HCT116 (cell line): ENCODE results near the gene IL11. TPM values are rescaled to one million over a fixed set of nuclear protein-coding genes. Genes with fewer than 3 reads are reported as not detected.

Experiments
- ATAC-seq: fragments of 200-7000 bp; cut with Tn5 transposase; 2 replicates; pipeline ENCODE4 v1.9.1; 2020; ENCODE audit warnings: mild to moderate bottlenecking, moderate library complexity
- BruUV-seq: library from RNA; stranded (reverse); fragments of 400-500 nt; replicated peaks from 2 replicates; lab custom pipeline; 2021; lab: Mats Ljungman, UMichigan
- CTCF ChIA-PET: fragments of 300-600 bp; sonication (Branson Sonifier 250); formaldehyde crosslinking; loops from one replicate; lab custom pipeline; 2021; ENCODE audit warnings: antibody characterized with exemption; lab: Charles Lee
- POLR2A ChIA-PET: fragments of 300-600, 350-600 bp; sonication (Branson Sonifier 250); formaldehyde crosslinking; loops from one replicate; lab custom pipeline; 2021; ENCODE audit warnings: antibody characterized with exemption; lab: Charles Lee
- RAD21 ChIA-PET, 2 experiments: fragments of 300-600 bp; sonication (Branson Sonifier 250); formaldehyde crosslinking; loops; one replicate each; lab custom pipeline; 2023; ENCODE audit warnings: low total read pairs in 2 of 2; ENCODE audit not compliant: uncharacterized antibody in 2 of 2, unreplicated experiment in 2 of 2, low non-redundant PET in 1 of 2; lab: Charles Lee
- DNase-seq: peaks from one replicate; pipeline ENCODE4 v3.0.0-alpha.2; 2010; ENCODE audit warnings: low read depth, low spot score
- H2AFZ ChIP-seq: fragments of 200-600 bp; shearing (Covaris generic), sonication (generic); 2 replicates; pipeline ENCODE4 v1.6.1; 2017; ENCODE audit warnings: low read depth, mixed run types, mixed read lengths, antibody characterized with exemption, low read length; ENCODE audit not compliant: poor library complexity, severe bottlenecking
- H3K27ac ChIP-seq: 2 replicates; pipeline ENCODE4 v1.5.1; 2012; ENCODE audit warnings: low read depth, low read length
- H3K27me3 ChIP-seq: fragments of 200-600 bp; sonication (generic); 2 replicates; pipeline ENCODE4 v1.6.1; 2016; ENCODE audit warnings: mixed run types, low read length, mixed read lengths; ENCODE audit not compliant: insufficient read depth
- H3K36me3 ChIP-seq, 2 experiments: fragments of 200-500 bp in 1 of 2; fragments of 200-600 bp in 1 of 2; sonication (Bioruptor generic) in 1 of 2; sonication (generic) in 1 of 2; 2 replicates each; pipeline versions ENCODE4 v1.5.1 to v1.6.1; 2014 to 2016; ENCODE audit warnings: low read length in 2 of 2, inconsistent platforms in 1 of 2, mixed read lengths in 1 of 2, mixed run types in 1 of 2; ENCODE audit not compliant: insufficient read depth in 2 of 2, control insufficient read depth in 1 of 2
- H3K4me1 ChIP-seq, 2 experiments: fragments of 200-600 bp in 1 of 2; sonication (generic) in 1 of 2; 2 replicates each; pipeline versions ENCODE4 v1.5.1 to v1.6.1; 2012 to 2017; ENCODE audit warnings: low read length in 2 of 2, inconsistent platforms in 1 of 2, mild to moderate bottlenecking in 1 of 2, mixed read lengths in 1 of 2, mixed run types in 1 of 2, moderate library complexity in 1 of 2; ENCODE audit not compliant: insufficient read depth in 2 of 2, control insufficient read depth in 1 of 2
- H3K4me2 ChIP-seq: fragments of 200-600 bp; sonication (generic); 2 replicates; pipeline ENCODE4 v1.6.1; 2017; ENCODE audit warnings: mixed run types, low read length, mixed read lengths
- H3K4me3 ChIP-seq, 2 experiments: fragments of 200-600 bp in 1 of 2; sonication (generic) in 1 of 2; replicated peaks in 1 of 2; 2 replicates each; pipeline ENCODE4 v1.5.1; 2011 to 2016; ENCODE audit warnings: low read length in 2 of 2, control low read depth in 1 of 2, low read depth in 1 of 2, mild to moderate bottlenecking in 1 of 2, mixed read lengths in 1 of 2, mixed run types in 1 of 2
- H3K79me2 ChIP-seq: fragments of 200-600 bp; sonication (generic); 2 replicates; pipeline ENCODE4 v1.6.1; 2017; ENCODE audit warnings: mild to moderate bottlenecking, mixed run types, low read length, moderate library complexity, mixed read lengths; ENCODE audit not compliant: insufficient read depth
- H3K9ac ChIP-seq: fragments of 200-600 bp; sonication (generic); 2 replicates; pipeline ENCODE4 v1.6.1; 2016; ENCODE audit warnings: low read length, mixed read lengths
- H3K9me2 ChIP-seq: fragments of 200-600 bp; sonication (generic), shearing (Covaris generic); 2 replicates; pipeline ENCODE4 v1.6.1; 2017; ENCODE audit warnings: mixed run types, mild to moderate bottlenecking, moderate library complexity; ENCODE audit not compliant: insufficient read depth
- H3K9me3 ChIP-seq, 2 experiments: fragments of 200-500 bp in 1 of 2; fragments of 200-600 bp in 1 of 2; sonication (Bioruptor generic) in 1 of 2; sonication (generic) in 1 of 2; 2 replicates each; pipeline ENCODE4 v1.6.1; 2014 to 2017; ENCODE audit warnings: low read length in 2 of 2, mixed read lengths in 2 of 2, inconsistent platforms in 1 of 2, low read depth in 1 of 2, mild to moderate bottlenecking in 1 of 2, mixed run types in 1 of 2, moderate library complexity in 1 of 2; ENCODE audit not compliant: control insufficient read depth in 1 of 2, insufficient read depth in 1 of 2
- H4K20me1 ChIP-seq: fragments of 200-600 bp; sonication (generic), shearing (Covaris generic); 2 replicates; pipeline ENCODE4 v1.6.1; 2017; ENCODE audit warnings: mixed run types, mild to moderate bottlenecking, moderate library complexity; ENCODE audit not compliant: insufficient read depth
- CBX3 ChIP-seq: IDR thresholded peaks from 2 replicates; pipeline ENCODE4 v1.6.1; 2012; ENCODE audit warnings: low read depth
- CEBPB ChIP-seq: IDR thresholded peaks from 2 replicates; pipeline ENCODE4 v1.6.1; 2012; ENCODE audit warnings: low read depth
- EGR1 ChIP-seq: IDR thresholded peaks from 2 replicates; pipeline ENCODE4 v1.6.1; 2012; ENCODE audit warnings: low read depth
- EZH2phosphoT487 ChIP-seq: fragments of 200-600 bp; IDR thresholded peaks from 2 replicates; pipeline ENCODE4 v1.6.1; 2018; ENCODE audit warnings: antibody characterized with exemption, borderline replicate concordance
- POLR2A ChIP-seq: IDR thresholded peaks from 2 replicates; pipeline ENCODE4 v1.7.0; 2011; ENCODE audit warnings: borderline replicate concordance; ENCODE audit not compliant: insufficient read depth, insufficient read length; ENCODE audit errors: extremely low read depth
- POLR2AphosphoS5 ChIP-seq: IDR thresholded peaks from 2 replicates; pipeline ENCODE4 v1.6.1; 2011; ENCODE audit warnings: mild to moderate bottlenecking, low read depth, low read length, moderate library complexity
- RAD21 ChIP-seq: IDR thresholded peaks from 2 replicates; pipeline ENCODE4 v1.6.1; 2012; ENCODE audit warnings: low read depth, mild to moderate bottlenecking
- SIN3A ChIP-seq: IDR thresholded peaks from 2 replicates; pipeline ENCODE4 v1.6.1; 2012; ENCODE audit warnings: low read depth
- SP1 ChIP-seq: IDR thresholded peaks from 2 replicates; pipeline ENCODE4 v1.6.1; 2012; ENCODE audit warnings: low read depth
- SRF ChIP-seq: IDR thresholded peaks from 2 replicates; pipeline ENCODE4 v1.6.1; 2012; ENCODE audit warnings: low read depth
- TCF7L2 ChIP-seq: IDR thresholded peaks from 2 replicates; pipeline ENCODE4 v1.7.0; 2011; ENCODE audit warnings: borderline replicate concordance, inconsistent platforms; ENCODE audit not compliant: insufficient read depth, insufficient read length; ENCODE audit errors: extremely low read depth
- YY1 ChIP-seq: IDR thresholded peaks from 2 replicates; pipeline ENCODE4 v1.6.1; 2011; ENCODE audit warnings: low read length, low read depth, moderate library complexity, mild to moderate bottlenecking; ENCODE audit not compliant: insufficient replicate concordance; ENCODE audit errors: extremely low read depth
- ZFX ChIP-seq: fragments of 450-650 bp; IDR thresholded peaks from 2 replicates; pipeline ENCODE4 v1.6.1; 2017
- ZNF274 ChIP-seq: fragments of 200-500 bp; sonication (Bioruptor generic); IDR thresholded peaks from 2 replicates; pipeline ENCODE4 v1.6.1; 2014; ENCODE audit warnings: mild to moderate bottlenecking, low read depth, low read length, inconsistent platforms
- intact Hi-C: fragments of 100-400 bp; cut with micrococcal nuclease; formaldehyde crosslinking; loops from 2 replicates; pipeline ENCODE4 v1.10.0; 2022
- total RNA-seq: library from RNA; stranded (reverse); gene quantifications from one replicate; pipeline ENCODE4 v1.2.1, GENCODE V29; 2021; ENCODE audit not compliant: unreplicated experiment
- TF ChIP-seq, protein P1 (sequence below), 3 experiments: fragments of 200-600 bp in 1 of 3; sonication (generic) in 1 of 3; IDR thresholded peaks in 2 of 3; conservative IDR thresholded peaks in 1 of 3; 2 replicates each; pipeline ENCODE4 v1.5.1; 2012 to 2017; ENCODE audit warnings: low read depth in 2 of 3, low read length in 2 of 3, antibody characterized with exemption in 1 of 3, borderline replicate concordance in 1 of 3, control low read depth in 1 of 3, mild to moderate bottlenecking in 1 of 3, mixed read lengths in 1 of 3, mixed run types in 1 of 3, moderate library complexity in 1 of 3; ENCODE audit not compliant: insufficient read depth in 1 of 3
- TF ChIP-seq, protein P2 (sequence below): IDR thresholded peaks from 2 replicates; pipeline ENCODE4 v1.6.1; 2012; ENCODE audit warnings: low read depth
- TF ChIP-seq, protein P3 (sequence below): IDR thresholded peaks from 2 replicates; pipeline ENCODE4 v1.6.1; 2012
- TF ChIP-seq, protein P4 (sequence below): IDR thresholded peaks from 2 replicates; pipeline ENCODE4 v1.6.1; 2011; ENCODE audit warnings: mild to moderate bottlenecking, low read length, moderate library complexity; ENCODE audit not compliant: insufficient replicate concordance; ENCODE audit errors: extremely low read depth

The IL11 gene
- total RNA-seq, 1 experiment from 2014 or later = 2.8 TPM

DNA sequence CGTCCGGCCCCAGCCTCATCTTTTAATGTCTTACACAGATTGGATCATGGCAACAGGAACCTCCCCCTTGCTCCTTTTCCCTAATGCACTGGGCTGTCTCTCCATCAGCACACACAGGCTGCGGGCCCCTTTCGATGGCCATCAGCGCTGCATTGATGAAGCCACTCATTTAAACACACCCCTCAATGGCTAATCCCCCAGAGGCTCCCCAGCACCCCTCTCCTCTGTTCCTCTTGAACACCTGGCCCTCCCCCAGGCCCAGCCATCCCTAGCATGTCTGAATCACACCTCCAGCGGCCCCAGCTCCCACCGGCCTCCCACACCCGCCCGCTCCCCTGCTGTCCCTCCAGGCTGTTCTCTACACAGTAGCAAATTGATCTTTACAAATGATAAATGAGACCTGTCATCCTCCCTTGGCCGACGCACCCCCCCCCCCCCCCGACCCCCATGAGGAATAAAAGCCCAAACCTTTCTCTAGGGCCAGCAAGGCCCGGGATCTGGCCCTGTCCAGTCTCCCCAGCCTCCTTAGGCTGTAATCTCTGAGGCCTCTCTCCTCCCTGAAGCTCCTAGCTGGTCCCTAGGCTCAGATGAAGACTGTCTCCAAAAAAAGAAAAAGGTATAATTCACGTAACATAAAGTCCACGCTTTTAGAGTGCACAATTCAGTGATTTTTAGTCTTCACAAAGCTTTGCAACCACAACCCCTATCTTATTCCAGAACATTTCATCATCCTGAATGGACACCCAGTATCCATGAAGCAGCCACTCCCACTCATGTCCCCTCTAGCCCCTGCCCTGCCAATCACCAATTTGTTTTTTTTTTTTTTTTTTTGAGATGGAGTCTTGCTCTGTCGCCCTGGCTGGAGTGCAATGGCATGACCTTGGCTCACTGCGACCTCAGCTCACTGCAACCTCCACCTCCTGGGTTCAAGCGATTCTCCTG lies 22.8 kb upstream of the IL11 start:
- no TSS peak for BruUV-seq
- H3K9me3 ChIP-seq = no peaks in the 10 kb centered on the region
- H3K79me2 ChIP-seq = peaks cover 16% of the 10 kb centered on the region
- ChIA-PET POLR2A (interaction anchor here (0.6 to 2.8 kb wide), 5 partner anchors 9 to 20 kb away, joined by 3 to 17 read pairs (median 3); partner anchors contain the start of genes TMEM238 and UBE2S), RAD21 (no interaction called here), CTCF (no interaction called here)
- H3K27ac ChIP-seq = no peak overlapping the region
- H3K9me2 ChIP-seq = no peaks in the 10 kb centered on the region
- no peak overlapping the region for H3K4me3 ChIP-seq
- H3K9ac ChIP-seq = no peak overlapping the region
- H3K4me1 ChIP-seq = peaks cover 5 to 37% of the 10 kb centered on the region in 2 experiments
- H3K36me3 ChIP-seq = peaks cover 9 to 21% of the 10 kb centered on the region in 2 experiments
- ATAC-seq = no peak
- DNase-seq = no peak
- no peak overlapping the region for H3K4me2 ChIP-seq
- H3K27me3 ChIP-seq = no peaks in the 10 kb centered on the region
- peaks cover 31% of the 10 kb centered on the region; the same call in 1 of the 2 replicates for H4K20me1 ChIP-seq
- no peak overlapping the region for H2AFZ ChIP-seq
- intact Hi-C loops = no loop called here
- TF ChIP-seq CEBPB = no peak
- TF ChIP-seq YY1 = no peak
- TF ChIP-seq CBX3 = no peak
- no peak for TF ChIP-seq POLR2A
- no peak for TF ChIP-seq SRF
- TF ChIP-seq, protein P1, sequence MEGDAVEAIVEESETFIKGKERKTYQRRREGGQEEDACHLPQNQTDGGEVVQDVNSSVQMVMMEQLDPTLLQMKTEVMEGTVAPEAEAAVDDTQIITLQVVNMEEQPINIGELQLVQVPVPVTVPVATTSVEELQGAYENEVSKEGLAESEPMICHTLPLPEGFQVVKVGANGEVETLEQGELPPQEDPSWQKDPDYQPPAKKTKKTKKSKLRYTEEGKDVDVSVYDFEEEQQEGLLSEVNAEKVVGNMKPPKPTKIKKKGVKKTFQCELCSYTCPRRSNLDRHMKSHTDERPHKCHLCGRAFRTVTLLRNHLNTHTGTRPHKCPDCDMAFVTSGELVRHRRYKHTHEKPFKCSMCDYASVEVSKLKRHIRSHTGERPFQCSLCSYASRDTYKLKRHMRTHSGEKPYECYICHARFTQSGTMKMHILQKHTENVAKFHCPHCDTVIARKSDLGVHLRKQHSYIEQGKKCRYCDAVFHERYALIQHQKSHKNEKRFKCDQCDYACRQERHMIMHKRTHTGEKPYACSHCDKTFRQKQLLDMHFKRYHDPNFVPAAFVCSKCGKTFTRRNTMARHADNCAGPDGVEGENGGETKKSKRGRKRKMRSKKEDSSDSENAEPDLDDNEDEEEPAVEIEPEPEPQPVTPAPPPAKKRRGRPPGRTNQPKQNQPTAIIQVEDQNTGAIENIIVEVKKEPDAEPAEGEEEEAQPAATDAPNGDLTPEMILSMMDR (IDR thresholded peaks at IDR 0.05 in 2 of 3, conservative IDR thresholded peaks at IDR 0.05 in 1 of 3; ENCODE audit: borderline replicate concordance in 1 of 3, insufficient read depth in 1 of 3, low read depth in 2 of 3, low read length in 2 of 3) = no peak
- no peak for TF ChIP-seq TCF7L2
- TF ChIP-seq EGR1 = no peak
- TF ChIP-seq, protein P2, sequence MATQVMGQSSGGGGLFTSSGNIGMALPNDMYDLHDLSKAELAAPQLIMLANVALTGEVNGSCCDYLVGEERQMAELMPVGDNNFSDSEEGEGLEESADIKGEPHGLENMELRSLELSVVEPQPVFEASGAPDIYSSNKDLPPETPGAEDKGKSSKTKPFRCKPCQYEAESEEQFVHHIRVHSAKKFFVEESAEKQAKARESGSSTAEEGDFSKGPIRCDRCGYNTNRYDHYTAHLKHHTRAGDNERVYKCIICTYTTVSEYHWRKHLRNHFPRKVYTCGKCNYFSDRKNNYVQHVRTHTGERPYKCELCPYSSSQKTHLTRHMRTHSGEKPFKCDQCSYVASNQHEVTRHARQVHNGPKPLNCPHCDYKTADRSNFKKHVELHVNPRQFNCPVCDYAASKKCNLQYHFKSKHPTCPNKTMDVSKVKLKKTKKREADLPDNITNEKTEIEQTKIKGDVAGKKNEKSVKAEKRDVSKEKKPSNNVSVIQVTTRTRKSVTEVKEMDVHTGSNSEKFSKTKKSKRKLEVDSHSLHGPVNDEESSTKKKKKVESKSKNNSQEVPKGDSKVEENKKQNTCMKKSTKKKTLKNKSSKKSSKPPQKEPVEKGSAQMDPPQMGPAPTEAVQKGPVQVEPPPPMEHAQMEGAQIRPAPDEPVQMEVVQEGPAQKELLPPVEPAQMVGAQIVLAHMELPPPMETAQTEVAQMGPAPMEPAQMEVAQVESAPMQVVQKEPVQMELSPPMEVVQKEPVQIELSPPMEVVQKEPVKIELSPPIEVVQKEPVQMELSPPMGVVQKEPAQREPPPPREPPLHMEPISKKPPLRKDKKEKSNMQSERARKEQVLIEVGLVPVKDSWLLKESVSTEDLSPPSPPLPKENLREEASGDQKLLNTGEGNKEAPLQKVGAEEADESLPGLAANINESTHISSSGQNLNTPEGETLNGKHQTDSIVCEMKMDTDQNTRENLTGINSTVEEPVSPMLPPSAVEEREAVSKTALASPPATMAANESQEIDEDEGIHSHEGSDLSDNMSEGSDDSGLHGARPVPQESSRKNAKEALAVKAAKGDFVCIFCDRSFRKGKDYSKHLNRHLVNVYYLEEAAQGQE = no peak
- no peak for TF ChIP-seq EZH2phosphoT487
- TF ChIP-seq, protein P3, sequence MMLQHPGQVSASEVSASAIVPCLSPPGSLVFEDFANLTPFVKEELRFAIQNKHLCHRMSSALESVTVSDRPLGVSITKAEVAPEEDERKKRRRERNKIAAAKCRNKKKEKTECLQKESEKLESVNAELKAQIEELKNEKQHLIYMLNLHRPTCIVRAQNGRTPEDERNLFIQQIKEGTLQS = no peak
- no peak for TF ChIP-seq ZNF274
- no peak for TF ChIP-seq ZFX
- TF ChIP-seq SIN3A = no peak
- TF ChIP-seq SP1 = no peak
- TF ChIP-seq, protein P4, sequence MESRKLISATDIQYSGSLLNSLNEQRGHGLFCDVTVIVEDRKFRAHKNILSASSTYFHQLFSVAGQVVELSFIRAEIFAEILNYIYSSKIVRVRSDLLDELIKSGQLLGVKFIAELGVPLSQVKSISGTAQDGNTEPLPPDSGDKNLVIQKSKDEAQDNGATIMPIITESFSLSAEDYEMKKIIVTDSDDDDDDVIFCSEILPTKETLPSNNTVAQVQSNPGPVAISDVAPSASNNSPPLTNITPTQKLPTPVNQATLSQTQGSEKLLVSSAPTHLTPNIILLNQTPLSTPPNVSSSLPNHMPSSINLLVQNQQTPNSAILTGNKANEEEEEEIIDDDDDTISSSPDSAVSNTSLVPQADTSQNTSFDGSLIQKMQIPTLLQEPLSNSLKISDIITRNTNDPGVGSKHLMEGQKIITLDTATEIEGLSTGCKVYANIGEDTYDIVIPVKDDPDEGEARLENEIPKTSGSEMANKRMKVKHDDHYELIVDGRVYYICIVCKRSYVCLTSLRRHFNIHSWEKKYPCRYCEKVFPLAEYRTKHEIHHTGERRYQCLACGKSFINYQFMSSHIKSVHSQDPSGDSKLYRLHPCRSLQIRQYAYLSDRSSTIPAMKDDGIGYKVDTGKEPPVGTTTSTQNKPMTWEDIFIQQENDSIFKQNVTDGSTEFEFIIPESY = no peak
- no peak for TF ChIP-seq POLR2AphosphoS5
- TF ChIP-seq RAD21 = no peak
